Body of pancreas (tissue), 4 donors: ENCODE results near the gene AUTS2. TPM values are rescaled to one million over a fixed set of nuclear protein-coding genes. Genes with fewer than 3 reads are reported as not detected.

Source experiments
- ATAC-seq: fragments of 150-250 bp; one replicate; pipeline ENCODE4 v1.9.1; 2016
- DNase-seq, 4 donors: peaks; one replicate each; pipeline ENCODE4 v3.0.0-alpha.2; 2019
- H3K27ac ChIP-seq, 4 donors: fragments of 200-600 bp; sonication (generic); 1 replicate in 3 of 4; 2 replicates in 1 of 4; pipeline versions ENCODE4 v1.5.1 to v1.6.1; 2016 to 2019; ENCODE audit warnings: mild to moderate bottlenecking in 1 of 4, mixed read lengths in 1 of 4, moderate library complexity in 1 of 4
- H3K27me3 ChIP-seq, 2 donors: fragments of 200-600 bp; sonication (generic); one replicate each; pipeline ENCODE4 v1.6.0; 2016; ENCODE audit warnings: mild to moderate bottlenecking in 1 of 2
- H3K36me3 ChIP-seq, 2 donors: fragments of 200-600 bp; sonication (generic); replicated peaks in 1 of 2; 2 replicates each; pipeline ENCODE4 v1.5.1; 2016; ENCODE audit warnings: low read depth in 2 of 2; ENCODE audit not compliant: insufficient read depth in 1 of 2
- H3K4me1 ChIP-seq: fragments of 200-600 bp; sonication (generic); one replicate; pipeline ENCODE4 v1.6.0; 2016
- H3K4me3 ChIP-seq, 2 donors: fragments of 200-600 bp; sonication (generic); 1 replicate in 1 of 2; 2 replicates in 1 of 2; pipeline ENCODE4 v1.5.1; 2016 to 2019
- H3K9me3 ChIP-seq, 3 donors: fragments of 200-600 bp; sonication (generic); 1 replicate in 2 of 3; 2 replicates in 1 of 3; pipeline ENCODE4 v1.5.1; 2016
- CTCF ChIP-seq, 7 experiments: fragments of 450-650 bp in 4 of 7; fragments of 200-600 bp in 3 of 7; sonication (generic) in 3 of 7; IDR thresholded peaks; one replicate each; pipeline ENCODE4 v1.5.1; 2016 to 2019; ENCODE audit warnings: antibody characterized with exemption in 7 of 7
- POLR2A ChIP-seq, 3 donors: fragments of 450-650 bp; IDR thresholded peaks; one replicate each; pipeline ENCODE4 v1.6.1; 2016; ENCODE audit warnings: antibody characterized with exemption in 3 of 3, mild to moderate bottlenecking in 2 of 3
- WGBS, 2 donors: methylation state at CpG; one replicate each; pipeline ENCODE4 v1.1.5; 2017; 5-methylcytosine and 5-hydroxymethylcytosine counted together
- intact Hi-C: fragments of 100-400 bp; cut with DNase I; formaldehyde crosslinking; loops from one replicate; pipeline ENCODE4 v1.15.1; 2023
- total RNA-seq, 2 donors: library from RNA; depleted of rRNA; stranded (reverse); fragments of >200 nt; gene quantifications; one replicate each; pipeline ENCODE4 v1.1.0, GENCODE V29; 2016

Gene AUTS2
- total RNA-seq, 2 donors from 2014 or later: 11.7 to 18.5 TPM

GRCh38 chr7:70214071-70214470, 615.8 kb downstream of the AUTS2 start:
- no peaks in the 10 kb centered on the region for H3K36me3 ChIP-seq
- H3K27ac ChIP-seq: no peak overlapping the region
- no peak overlapping the region for H3K4me3 ChIP-seq
- H3K9me3 ChIP-seq: no peaks in the 10 kb centered on the region
- ATAC-seq (no peak), DNase-seq (no peak)
- intact Hi-C loops: no loop called here
- H3K27me3 ChIP-seq: no peaks in the 10 kb centered on the region
- TF ChIP-seq CTCF (IDR thresholded peaks at IDR 0.05): no peak
- no peak for TF ChIP-seq POLR2A (IDR thresholded peaks at IDR 0.05)
- peaks cover 7% of the 10 kb centered on the region for H3K4me1 ChIP-seq

- no peak overlapping the region for H3K4me3 ChIP-seq
- H3K27me3 ChIP-seq: no peaks in the 10 kb centered on the region
- 58 to 67% methylated on average over 1 of the region's 1 CpG for WGBS, 2 donors
- intact Hi-C loops: no loop called here
- peaks cover 7% of the 10 kb centered on the region for H3K4me1 ChIP-seq
- TF ChIP-seq CTCF (IDR thresholded peaks at IDR 0.05) (no peak), POLR2A (IDR thresholded peaks at IDR 0.05) (no peak)
- no peak overlapping the region for H3K27ac ChIP-seq
- ATAC-seq (no peak), DNase-seq (no peak)
- H3K36me3 ChIP-seq: no peaks in the 10 kb centered on the region
- H3K9me3 ChIP-seq: no peaks in the 10 kb centered on the region
These were observed 617.2 kb downstream of the AUTS2 start for GRCh38 chr7:70215491-70215890.

GRCh38 chr7:70217571-70217970, 619.3 kb downstream of the AUTS2 start:
- Histone ChIP-seq H3K27ac (no peak overlapping the region), H3K27me3 (no peaks in the 10 kb centered on the region), H3K4me3 (no peak overlapping the region), H3K9me3 (no peaks in the 10 kb centered on the region), H3K36me3 (no peaks in the 10 kb centered on the region), H3K4me1 (peaks cover 7% of the 10 kb centered on the region)
- TF ChIP-seq POLR2A (IDR thresholded peaks at IDR 0.05): no peak
- no peak for TF ChIP-seq CTCF (IDR thresholded peaks at IDR 0.05)
- DNase-seq: no peak
- ATAC-seq: no peak
- intact Hi-C loops: no loop called here
- WGBS, 2 donors: 65 to 66% methylated on average over 3 of the region's 3 CpGs

- no peak for TF ChIP-seq POLR2A (IDR thresholded peaks at IDR 0.05)
- TF ChIP-seq CTCF (IDR thresholded peaks at IDR 0.05): no peak
- no peaks in the 10 kb centered on the region for H3K36me3 ChIP-seq
- 52 to 56% methylated on average over 3 of the region's 3 CpGs for WGBS, 2 donors
- H3K4me1 ChIP-seq: peaks cover 7% of the 10 kb centered on the region
- H3K27me3 ChIP-seq: no peaks in the 10 kb centered on the region
- intact Hi-C loops: no loop called here
- DNase-seq: no peak
- no peaks in the 10 kb centered on the region for H3K9me3 ChIP-seq
- no peak for ATAC-seq
- no peak overlapping the region for H3K4me3 ChIP-seq
- no peak overlapping the region for H3K27ac ChIP-seq
These were observed 619.7 kb downstream of the AUTS2 start for GRCh38 chr7:70218006-70218405.

- WGBS, 2 donors: 90 to 91% methylated on average over 4 of the region's 4 CpGs
- DNase-seq: no peak
These were observed 620.8 kb downstream of the AUTS2 start for GRCh38 chr7:70219061-70219460.

More at GRCh38 chr7:70219061-70219460, 620.8 kb downstream of the AUTS2 start:
- Histone ChIP-seq H3K4me3 (no peak overlapping the region), H3K36me3 (no peaks in the 10 kb centered on the region), H3K4me1 (peaks cover under 1% of the 10 kb centered on the region), H3K27me3 (no peaks in the 10 kb centered on the region), H3K9me3 (no peaks in the 10 kb centered on the region), H3K27ac (no peak overlapping the region)
- no peak for TF ChIP-seq POLR2A (IDR thresholded peaks at IDR 0.05)
- no peak for TF ChIP-seq CTCF (IDR thresholded peaks at IDR 0.05)
- no peak for ATAC-seq
- intact Hi-C loops: no loop called here
